Epidermal melanocyte (primary cell): ENCODE data around the gene RTCA.
"Not testable (repeated sequence)": the region's sequence is repeated elsewhere in the genome, so short reads cannot be mapped to it uniquely, and the experiment has no call there.

ENCODE experiments used
- DNase-seq: peaks from one replicate; pipeline ENCODE4 v3.0.0; 2011; ENCODE audit warnings: low spot score; ENCODE audit not compliant: insufficient read length

The RTCA gene

DNA sequence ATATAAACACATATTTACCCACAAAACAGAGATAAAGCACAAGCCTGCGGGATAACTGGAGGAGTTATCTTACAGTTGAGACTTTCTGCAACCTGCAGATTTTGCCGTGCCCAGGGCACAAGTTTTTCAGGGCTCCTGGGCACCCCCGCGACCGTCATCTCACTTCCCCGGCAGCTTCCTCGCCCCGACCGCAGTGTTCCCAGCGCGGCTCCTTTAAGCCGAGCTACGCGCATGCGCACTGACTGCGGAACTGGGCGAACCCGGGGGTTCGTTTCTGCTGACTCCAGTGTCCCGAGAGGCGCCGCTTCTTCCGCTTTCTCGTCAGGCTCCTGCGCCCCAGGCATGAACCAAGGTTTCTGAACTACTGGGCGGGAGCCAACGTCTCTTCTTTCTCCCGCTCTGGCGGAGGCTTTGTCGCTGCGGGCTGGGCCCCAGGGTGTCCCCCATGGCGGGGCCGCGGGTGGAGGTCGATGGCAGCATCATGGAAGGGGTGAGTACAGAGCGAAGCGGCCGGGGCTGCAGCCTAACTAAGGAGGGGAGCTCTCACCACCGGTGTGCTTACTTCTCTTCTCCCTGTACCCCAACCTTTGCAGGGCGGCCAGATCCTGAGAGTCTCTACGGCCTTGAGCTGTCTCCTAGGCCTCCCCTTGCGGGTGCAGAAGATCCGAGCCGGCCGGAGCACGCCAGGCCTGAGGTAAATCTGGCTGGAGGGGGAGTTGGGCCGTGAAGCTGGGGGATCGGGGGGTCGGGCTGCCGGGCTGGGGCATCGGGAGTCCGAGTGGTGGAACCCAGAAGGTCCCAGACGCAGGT, at the start of gene RTCA:
RTCA (plus strand) TSS at position 286 of the 810 bp plus-strand sequence; CDS start at position 446, 160 bp downstream.
- DNase-seq, result peak; percentile 72

DNA sequence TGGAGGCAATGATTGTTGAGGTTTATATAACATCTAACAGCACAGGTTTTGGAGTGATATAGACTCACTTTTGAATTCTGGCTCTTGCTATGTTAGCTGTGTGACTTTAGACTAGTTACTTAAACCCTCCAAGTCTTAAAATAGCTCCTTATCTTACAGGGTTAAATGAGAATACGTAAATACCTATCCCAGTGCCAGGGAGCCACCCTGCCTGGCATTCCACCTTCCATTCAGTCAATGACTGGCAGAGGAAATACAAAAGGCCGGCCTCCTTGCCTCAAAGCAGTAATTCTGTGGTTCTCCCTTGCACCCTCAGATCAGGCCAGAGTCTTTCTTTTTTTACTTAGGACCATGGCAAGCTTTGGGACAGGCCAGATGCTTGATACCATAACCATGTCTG, 48.2 kb upstream of the RTCA start:
- no peak for DNase-seq

DNA sequence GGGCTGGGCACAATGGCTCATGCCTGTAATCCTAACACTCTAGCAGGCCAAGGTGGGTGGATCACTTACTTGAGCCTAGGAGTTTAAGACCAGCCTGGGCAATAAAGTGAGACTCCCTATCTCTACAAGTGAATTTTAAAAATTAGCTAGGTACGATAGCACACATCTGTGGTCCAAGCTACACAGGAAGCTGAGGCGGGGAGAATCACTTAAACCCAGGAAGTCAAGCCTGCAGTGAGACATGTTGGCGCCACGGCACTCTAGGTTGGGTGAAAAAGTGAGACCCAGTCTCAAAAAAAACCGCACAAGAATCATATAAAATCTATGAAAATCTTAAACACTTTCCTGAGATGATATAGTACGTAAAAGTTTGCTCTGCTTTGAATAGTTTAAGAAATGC, 46.6 kb upstream of the RTCA start:
- DNase-seq, result no peak

DNA sequence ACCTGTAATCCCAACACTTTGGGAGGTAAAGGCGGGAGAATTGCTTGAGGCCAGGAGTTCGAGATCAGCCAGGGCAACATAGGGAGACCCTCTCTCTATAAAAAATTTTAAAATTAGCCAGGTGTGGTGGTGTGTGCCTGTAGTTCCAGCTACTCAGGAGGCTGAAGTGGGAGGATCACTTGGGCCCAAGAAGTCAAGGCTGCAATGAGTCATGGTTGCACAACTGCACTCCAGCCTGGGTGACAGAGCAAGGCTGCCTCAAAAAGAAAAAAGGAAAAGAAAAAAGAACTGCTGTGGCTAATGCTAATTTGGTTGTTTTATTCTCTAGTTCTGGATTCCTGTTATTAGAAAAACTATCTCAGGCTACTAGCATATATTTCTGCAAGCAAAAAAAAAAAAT, 46.1 kb upstream of the RTCA start:
- DNase-seq, result no peak

DNA sequence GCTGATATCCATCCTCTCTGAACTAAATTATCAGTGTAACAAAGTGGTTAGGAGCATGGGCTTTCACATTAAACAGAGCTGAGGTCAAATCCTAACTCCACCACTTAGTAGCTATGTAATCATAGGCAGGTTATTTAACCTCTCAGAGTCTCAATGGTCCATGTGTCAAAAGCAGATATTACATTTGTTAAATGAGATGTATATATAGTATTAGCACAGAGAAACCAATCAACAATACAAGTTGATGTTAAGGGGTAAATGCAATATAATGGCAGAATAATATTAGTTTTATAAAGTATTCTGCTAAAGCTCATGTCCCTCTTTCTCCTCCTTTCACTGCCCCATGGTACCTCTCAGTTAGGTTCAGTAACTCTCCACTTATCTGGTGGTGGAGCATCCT, 43.6 kb upstream of the RTCA start:
- DNase-seq, result no peak

DNA sequence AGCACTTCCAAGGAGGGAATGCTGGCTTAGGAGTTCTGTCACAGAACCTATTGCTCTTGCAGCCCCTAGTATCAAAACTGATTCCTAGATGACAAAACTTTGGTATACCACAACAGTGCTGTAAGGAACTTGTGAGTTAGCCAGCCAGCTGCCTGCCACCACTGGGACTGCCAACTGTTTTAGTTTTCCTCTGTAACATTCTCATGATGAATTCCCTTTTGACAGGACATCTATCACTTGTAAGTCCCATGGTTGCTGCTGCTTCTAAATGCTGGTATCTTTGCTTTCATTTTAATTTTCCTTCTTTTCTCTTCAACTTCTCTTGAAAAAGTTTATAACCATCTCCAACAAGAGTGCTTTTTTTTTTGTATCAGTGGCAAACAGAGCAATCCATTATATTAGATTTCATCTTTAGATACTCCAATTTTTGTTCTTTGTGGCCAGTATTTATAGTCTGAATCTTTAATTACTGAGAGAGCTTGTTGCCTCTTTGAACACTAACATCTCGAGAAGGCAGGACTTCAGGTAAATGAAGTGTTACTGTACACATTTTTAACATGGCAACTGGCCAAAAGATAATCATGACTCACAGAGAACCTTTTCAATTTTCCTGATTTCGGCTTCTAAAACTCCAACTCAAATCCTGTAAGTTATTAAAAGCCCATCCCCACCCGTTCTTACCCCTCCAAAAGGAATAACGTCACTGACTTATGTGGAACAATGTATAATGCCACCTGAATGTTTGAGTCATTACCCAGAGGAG, 36.2 kb upstream of the RTCA start:
- DNase-seq, result no peak

DNA sequence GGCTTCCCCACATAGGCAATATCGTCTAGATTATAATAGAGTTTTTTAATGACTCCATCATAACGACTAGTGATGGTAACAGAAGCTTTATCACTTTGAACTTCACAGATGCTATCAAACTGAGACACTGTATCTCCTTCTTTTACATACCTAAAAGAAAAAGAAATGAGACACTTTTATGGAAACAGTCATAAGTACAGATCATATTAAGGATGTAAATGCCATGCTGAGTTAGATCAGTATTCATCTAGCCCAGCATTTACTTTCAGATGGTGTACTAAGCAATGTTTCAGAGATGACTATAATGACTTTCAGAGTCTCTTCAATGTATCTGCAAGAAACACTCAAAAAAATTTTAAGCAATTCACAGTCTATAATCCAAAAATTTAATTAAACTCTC, 35.3 kb upstream of the RTCA start:
- no peak for DNase-seq

DNA sequence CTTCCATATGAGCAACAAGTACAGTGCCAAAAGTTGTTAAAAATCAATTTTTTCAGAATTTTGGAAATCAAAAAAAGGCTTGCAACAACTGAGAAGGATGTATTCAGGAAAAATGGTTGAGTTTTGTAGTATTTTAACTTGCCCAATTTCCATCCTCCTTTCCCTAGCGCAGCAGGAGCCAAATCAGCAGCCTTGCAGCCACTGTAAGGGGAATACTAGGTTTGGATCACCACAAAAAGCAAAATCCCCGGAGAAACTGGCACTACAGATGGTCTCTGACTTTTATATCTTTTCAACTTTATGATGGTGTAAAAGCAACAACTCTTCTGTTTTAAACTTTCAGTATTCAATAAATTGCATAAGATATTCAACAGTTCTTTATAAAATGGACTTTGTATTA, 34.3 kb upstream of the RTCA start:
- no peak for DNase-seq

DNA sequence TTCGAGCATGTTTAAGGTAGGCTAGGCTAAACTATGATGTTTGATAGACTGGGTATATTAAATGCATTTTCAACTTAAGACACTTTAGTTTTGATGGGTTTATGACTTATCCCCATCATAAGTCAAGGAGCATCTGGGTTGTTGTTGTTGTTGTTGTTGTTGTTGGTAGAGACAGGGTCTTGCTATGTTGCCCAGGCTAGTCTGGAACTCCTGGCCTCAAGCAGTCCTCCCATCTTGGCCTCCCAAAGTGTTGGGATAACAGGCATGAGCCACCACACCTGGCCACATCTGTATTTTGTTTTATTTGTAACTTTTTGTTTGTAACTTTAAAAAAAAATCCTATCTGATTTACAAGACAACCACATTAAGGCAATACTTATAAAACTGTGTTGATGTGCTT, 33.9 kb upstream of the RTCA start:
- DNase-seq, result no peak

DNA sequence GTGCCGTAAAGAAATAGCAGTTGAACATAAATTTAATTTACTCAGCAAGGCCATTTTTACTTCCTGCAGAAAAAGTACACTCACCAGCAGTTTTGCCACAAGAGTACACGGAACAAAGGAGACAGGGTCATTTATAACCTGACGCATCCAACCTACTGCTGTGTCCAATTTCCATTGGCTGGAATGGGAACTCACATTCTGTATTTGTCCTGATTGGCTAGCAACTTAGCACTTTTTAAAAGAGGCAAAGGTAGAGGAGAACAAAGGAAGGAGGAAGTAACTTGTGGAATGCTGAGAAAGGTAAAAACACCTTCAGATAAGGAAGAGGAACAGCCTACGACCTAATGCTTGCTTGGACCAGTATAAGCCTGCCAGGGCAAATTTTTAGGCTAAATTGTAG, 32.5 kb upstream of the RTCA start:
- not testable (repeated sequence) for DNase-seq

DNA sequence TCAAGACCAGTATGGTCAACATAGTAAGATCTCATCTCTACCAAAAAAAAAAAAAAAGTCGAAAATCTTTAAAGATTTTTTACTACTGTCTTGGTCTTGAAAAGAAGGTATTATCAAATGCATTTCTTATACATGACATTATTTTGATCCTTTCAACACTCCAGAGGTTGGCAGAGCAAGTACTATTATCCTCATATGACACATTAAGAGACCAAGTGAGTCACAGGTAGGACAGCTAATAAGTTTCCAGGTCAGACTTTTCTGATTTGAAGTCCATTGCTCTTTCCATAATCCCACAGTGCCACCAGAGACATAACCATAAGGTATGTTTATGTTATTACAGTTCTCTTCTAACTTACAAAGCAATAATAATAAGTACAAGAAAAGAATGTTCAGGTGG, 31.6 kb upstream of the RTCA start:
- DNase-seq, result no peak

DNA sequence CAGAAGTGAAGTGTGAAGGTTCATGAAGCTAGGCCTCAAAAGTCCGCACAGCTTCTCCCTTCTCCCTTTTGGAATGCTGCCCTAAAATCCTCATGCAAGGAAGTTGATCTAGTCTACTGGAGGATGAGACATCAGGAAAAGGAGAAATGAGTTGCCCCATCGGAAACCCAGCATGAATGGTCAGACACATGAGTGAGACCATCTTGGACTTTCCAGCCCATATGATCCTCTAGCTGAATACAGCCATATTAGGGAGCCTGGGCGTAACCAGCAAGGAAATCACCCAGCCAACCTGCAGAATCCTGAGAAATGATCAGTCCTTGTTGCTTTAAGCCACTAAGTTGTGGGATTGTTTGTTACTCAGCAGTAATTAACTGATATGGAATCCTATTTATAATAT, 28.9 kb upstream of the RTCA start:
- no peak for DNase-seq

DNA sequence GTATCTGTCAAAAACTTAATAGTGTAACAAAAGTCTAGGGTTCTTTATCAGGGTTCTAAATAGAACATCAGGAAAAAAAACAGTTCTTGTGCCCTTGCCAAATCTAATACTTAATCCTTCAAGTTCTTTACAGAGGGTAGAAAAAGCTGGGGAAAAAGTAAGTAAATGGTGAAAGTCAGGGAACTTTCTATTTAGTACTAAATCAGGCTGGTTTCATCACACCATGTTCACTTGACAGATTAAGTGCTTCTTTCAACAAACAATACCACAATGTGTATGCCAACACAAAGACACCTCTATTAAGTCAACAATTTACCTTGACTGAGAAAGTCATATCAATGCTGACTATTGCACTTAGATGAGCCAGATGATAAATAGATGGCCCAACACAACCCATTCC, 26.1 kb upstream of the RTCA start:
- no peak for DNase-seq

DNA sequence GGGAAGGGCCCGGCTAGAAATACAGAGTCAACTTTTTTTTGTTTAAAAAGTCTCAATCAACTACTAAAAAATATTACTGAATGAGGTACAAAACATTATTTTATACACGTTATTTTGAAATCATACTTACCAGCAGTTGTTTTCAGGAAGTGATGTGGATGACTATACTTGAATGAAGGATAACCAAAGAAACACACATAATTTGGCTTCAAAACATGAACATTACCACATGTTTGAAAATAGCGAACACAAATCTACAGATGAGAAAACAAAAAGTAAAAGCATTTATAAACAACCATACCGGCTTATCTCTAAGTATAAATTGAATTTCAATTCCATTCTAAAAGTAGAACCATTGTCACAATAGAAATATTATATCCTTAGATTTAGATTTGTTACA, 25.4 kb upstream of the RTCA start:
- DNase-seq, result no peak

DNA sequence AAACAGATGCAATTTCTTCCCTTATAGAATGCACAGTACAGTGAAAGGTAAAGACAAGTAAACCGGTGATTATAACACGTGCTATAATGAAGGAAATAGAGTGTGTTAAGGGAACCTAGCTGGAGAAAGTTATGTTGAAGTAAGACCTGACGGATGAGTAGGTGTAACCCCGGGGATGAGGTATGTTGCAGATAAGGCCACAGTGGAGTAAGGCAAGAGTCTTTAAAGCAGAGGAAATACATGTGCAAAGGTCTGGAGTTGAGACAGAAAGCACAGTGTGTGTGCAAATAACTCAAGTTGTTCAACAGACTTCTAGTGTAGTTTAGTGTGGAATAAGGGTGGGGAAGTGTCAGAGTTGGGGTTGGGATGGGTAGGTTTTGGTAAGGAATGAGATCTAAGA, 19.3 kb upstream of the RTCA start:
- DNase-seq, result no peak

DNA sequence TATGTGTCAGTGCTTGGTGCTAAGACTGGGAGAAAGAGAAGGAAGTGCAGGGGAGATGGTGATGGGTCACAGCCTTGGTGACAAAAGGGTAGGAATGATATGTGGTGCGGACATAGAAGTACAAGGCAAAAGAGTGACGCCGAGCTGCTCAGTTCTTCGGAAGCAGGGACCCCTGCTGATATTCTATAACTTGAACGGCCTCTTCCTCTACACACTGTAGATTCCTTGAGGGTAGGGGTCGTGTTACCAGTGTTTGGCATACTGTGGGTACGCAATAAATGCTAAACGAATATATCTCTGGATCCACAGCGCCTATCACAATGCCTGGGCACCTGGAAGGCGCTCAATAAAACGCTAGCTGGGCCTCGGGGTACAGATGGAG, 16.9 kb upstream of the RTCA start:
- no peak for DNase-seq

DNA sequence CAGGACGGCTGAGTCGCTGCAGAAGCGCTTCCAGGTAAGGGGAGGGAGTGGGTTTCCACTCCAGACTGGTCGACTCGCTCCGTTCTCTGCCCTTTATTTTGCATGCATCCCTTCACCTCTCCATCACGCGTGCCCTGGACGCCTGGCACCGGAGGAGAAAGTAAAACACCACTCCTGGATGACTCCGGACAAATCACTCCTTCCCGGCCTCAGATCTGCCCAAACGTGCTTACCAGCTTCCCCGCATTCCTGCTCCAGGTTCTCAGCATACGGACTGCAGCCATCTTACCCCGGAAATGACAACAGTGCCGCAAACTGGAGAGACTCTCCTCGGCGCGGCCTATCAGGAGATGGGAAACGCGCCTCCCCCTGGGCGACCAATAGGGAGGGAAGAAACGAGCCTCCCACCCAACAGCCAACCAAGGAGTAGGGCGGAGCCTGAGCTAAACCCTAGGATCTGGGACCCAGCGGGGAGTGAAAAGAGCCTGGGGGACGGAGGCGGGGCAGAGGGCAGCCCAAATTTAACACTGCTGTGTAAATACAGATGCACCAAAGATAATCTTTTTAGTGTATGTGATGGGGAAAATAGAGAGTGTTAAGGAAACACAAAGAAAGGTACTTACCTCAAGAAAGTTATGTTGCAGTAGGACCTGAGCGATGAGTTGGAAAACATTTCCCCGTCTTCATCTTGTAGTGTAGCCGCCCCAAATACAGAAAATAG, 16.3 kb upstream of the RTCA start, which contains the start of gene DBT:
DBT (minus strand) TSS at position 298 of the 721 bp plus-strand sequence; CDS start at position 284, 14 bp downstream.
- DNase-seq, result peak; percentile 97

DNA sequence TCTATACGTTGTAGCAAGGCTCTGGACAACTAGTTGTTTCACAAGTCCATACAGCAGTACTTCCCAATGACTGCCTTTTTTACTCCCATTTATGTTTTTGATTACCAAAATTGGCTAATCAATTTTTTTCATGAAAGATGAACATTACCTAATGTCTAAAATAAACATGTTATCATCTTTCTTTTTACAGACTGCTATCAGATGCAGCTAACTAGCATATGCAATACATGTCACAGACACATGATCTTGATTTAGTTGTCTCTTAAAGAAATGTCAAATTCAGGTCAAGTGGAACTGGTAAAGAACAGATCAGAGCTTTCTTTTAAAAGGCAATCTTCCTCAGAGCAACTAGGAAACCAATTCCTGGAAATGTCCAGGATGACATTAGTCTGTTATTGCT, 15.8 kb upstream of the RTCA start:
- no peak for DNase-seq

DNA sequence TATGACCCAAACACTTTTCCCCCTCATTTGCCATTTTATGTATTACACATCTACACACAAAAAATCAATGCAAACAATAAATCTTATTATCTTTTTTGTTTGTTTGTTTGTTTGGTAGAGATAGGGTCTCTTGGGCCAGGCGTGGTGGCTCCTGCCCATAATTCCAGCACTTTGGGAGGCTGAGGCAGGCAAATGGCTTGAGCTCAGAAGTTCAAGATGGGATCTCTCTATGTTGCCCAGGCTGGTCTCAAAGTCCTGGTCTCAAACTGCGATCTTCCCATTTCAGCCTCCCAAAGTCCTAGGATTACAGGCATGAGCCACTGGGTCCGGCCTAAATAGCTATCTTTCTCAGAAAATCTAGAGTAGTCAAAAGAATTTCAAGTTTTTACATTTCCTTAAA, 15.2 kb upstream of the RTCA start:
- DNase-seq, result no peak

DNA sequence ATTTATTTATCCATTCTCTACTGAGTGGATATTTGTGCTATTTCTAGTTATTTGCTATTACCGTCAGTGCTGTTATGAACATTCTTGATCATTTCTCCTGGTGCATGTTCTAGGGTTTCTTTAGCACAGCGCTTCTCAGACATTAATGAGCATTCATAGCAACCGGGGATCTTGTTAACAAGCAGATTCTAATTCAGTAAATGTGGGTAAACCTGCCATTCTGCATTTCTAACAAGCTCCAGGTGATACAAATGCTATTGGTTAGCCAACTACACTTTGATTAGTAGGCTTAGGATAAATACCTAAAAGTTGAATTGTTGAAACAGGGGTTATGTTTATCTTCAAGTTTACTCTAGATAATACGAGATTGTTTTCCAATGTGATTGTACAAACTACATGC, 13.1 kb upstream of the RTCA start:
- DNase-seq, result no peak

DNA sequence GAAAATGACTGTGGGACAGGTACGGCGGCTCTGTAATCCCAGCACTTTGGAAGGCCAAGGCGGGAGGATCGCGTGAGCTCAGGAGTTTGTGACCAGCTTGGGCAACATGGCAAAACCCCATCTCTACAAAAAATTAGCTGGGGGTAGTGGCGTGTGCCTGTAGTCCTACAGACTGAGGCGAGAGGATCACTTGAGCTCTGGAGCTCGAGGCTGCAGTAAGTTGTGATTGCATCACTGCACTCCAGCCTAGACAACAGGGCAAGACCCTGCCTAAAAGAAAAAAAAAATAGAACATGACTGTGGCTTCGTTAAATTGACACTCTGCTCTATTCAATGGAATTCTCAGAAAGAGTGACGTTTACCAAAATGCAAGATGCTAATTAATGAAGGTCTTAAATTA, 12.5 kb upstream of the RTCA start:
- no peak for DNase-seq

DNA sequence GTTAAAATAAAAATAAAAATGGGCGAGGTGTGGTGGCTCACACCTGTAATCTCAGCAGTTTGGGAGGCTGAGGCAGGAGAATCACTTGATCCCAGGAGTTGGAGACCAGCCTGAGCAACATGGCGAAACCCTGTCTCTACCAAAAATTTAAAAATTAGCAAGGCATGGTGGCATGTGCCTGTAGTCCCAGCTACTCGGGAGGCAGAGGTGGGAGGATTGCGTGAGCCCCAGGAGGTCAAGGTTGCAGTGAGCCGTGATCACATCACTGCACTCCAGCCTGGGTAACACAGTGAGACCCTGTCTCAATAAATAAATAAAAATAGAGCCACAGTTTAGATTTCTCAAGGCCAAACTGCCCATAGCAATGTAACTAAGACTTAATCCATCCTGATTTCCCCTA, 9.7 kb upstream of the RTCA start:
- not testable (repeated sequence) for DNase-seq
